HAP-1 (cell line): ENCODE measurements around the gene OR6S1.
"Not testable (repeated sequence)": the region's sequence is repeated elsewhere in the genome, so short reads cannot be mapped to it uniquely, and the experiment has no call there.

Experiments
- DNase-seq, 2 experiments: peaks; one replicate each; pipeline ENCODE4 v3.0.0-alpha.2; 2016 to 2020; ENCODE audit warnings: low spot score in 2 of 2
- H3K27me3 ChIP-seq: fragments of 250-450 bp; sonication (Bioruptor Pico); 2 replicates; pipeline ENCODE4 v1.5.1; 2020; ENCODE audit warnings: low read depth, mild to moderate bottlenecking, moderate library complexity
- H3K36me3 ChIP-seq: fragments of 250-450 bp; sonication (Bioruptor Pico); replicated peaks from 2 replicates; pipeline ENCODE4 v1.5.1; 2020; ENCODE audit warnings: mild to moderate bottlenecking
- H3K4me1 ChIP-seq: fragments of 250-450 bp; sonication (Bioruptor Pico); 2 replicates; pipeline ENCODE4 v1.5.1; 2020; ENCODE audit warnings: mild to moderate bottlenecking
- H3K4me3 ChIP-seq: fragments of 250-450 bp; sonication (Bioruptor Pico); 2 replicates; pipeline ENCODE4 v1.5.1; 2020; ENCODE audit warnings: mild to moderate bottlenecking, moderate library complexity
- H3K9me3 ChIP-seq: fragments of 250-450 bp; sonication (Bioruptor Pico); 2 replicates; pipeline ENCODE4 v1.5.1; 2020; ENCODE audit warnings: mild to moderate bottlenecking, moderate library complexity
- in situ Hi-C: fragments of 300-500 bp; cut with MboI; formaldehyde crosslinking; loops from 3 replicates; pipeline ENCODE4 v1.14.3; 2020; ENCODE audit warnings: low sequenced_read_pairs, inconsistent platforms, mixed read lengths

OR6S1 gene

GRCh38 chr14:20681348-20682126 lies 40.0 kb upstream of the OR6S1 start:
- peak overlapping the region; percentile 59 for H3K4me3 ChIP-seq
- in situ Hi-C loops, result loop anchor here (5.0 kb wide), 1 partner anchor 49 kb away; no protein-coding TSS in a partner anchor
- DNase-seq, result peak; percentile 81 to 90
- peaks cover 6% of the 10 kb centered on the region; the same call in 1 of the 2 replicates for H3K4me1 ChIP-seq
- H3K27me3 ChIP-seq, result no peaks in the 10 kb centered on the region
- no peaks in the 10 kb centered on the region for H3K36me3 ChIP-seq
- H3K9me3 ChIP-seq, result no peaks in the 10 kb centered on the region

- H3K27me3 ChIP-seq, result peaks cover 2% of the 10 kb centered on the region
- peak in 1 of 2 experiments; percentile 63 for DNase-seq
- H3K4me1 ChIP-seq, result peaks cover 6% of the 10 kb centered on the region; the same call in 1 of the 2 replicates
- no peaks in the 10 kb centered on the region for H3K36me3 ChIP-seq
- in situ Hi-C loops, result loop anchor here (5.0 kb wide), 1 partner anchor 49 kb away; no protein-coding TSS in a partner anchor
- H3K4me3 ChIP-seq, result peak overlapping the region; percentile 59
- H3K9me3 ChIP-seq, result no peaks in the 10 kb centered on the region
Measured at GRCh38 chr14:20680843-20681347, 39.4 kb upstream of the OR6S1 start.

- peak overlapping the region; percentile 59; the same call in 1 of the 2 replicates for H3K4me3 ChIP-seq
- peaks cover 5% of the 10 kb centered on the region for H3K27me3 ChIP-seq
- H3K36me3 ChIP-seq, result no peaks in the 10 kb centered on the region
- peaks cover 6% of the 10 kb centered on the region; the same call in 1 of the 2 replicates for H3K4me1 ChIP-seq
- DNase-seq, result no peak
- in situ Hi-C loops, result loop anchor here (5.0 kb wide), 1 partner anchor 48 kb away; no protein-coding TSS in a partner anchor
- H3K9me3 ChIP-seq, result no peaks in the 10 kb centered on the region
Measured at GRCh38 chr14:20680363-20680762, 38.9 kb upstream of the OR6S1 start.

GRCh38 chr14:20679907-20680306 lies 38.4 kb upstream of the OR6S1 start:
- H3K9me3 ChIP-seq, result no peaks in the 10 kb centered on the region

GRCh38 chr14:20676072-20676471 lies 34.6 kb upstream of the OR6S1 start:
- no peaks in the 10 kb centered on the region for H3K36me3 ChIP-seq
- DNase-seq, result no peak
- in situ Hi-C loops, result no loop called here
- peaks cover 9% of the 10 kb centered on the region for H3K27me3 ChIP-seq
- no peaks in the 10 kb centered on the region for H3K9me3 ChIP-seq
- H3K4me1 ChIP-seq, result peaks cover 3% of the 10 kb centered on the region; the same call in 1 of the 2 replicates
- no peak overlapping the region for H3K4me3 ChIP-seq

More at GRCh38 chr14:20679907-20680306, 38.4 kb upstream of the OR6S1 start:
- Histone ChIP-seq H3K4me3 (no peak overlapping the region), H3K27me3 (peaks cover 9% of the 10 kb centered on the region), H3K36me3 (no peaks in the 10 kb centered on the region), H3K4me1 (peaks cover 3% of the 10 kb centered on the region; the same call in 1 of the 2 replicates)
- in situ Hi-C loops, result loop anchor here (5.0 kb wide), 1 partner anchor 48 kb away; no protein-coding TSS in a partner anchor
- peak; percentile 14 to 77 for DNase-seq

- no peaks in the 10 kb centered on the region for H3K9me3 ChIP-seq
- in situ Hi-C loops, result no loop called here
- H3K4me1 ChIP-seq, result peaks cover 3% of the 10 kb centered on the region; the same call in 1 of the 2 replicates
- H3K4me3 ChIP-seq, result no peak overlapping the region
- DNase-seq, result no peak
- peaks cover 9% of the 10 kb centered on the region for H3K27me3 ChIP-seq
- no peaks in the 10 kb centered on the region for H3K36me3 ChIP-seq
Measured at GRCh38 chr14:20675669-20676068, 34.2 kb upstream of the OR6S1 start.

- in situ Hi-C loops, result no loop called here
- Histone ChIP-seq H3K36me3 (no peaks in the 10 kb centered on the region), H3K4me1 (no peaks in the 10 kb centered on the region; the same call in 1 of the 2 replicates), H3K27me3 (peaks cover 9% of the 10 kb centered on the region), H3K9me3 (no peaks in the 10 kb centered on the region), H3K4me3 (no peak overlapping the region)
- DNase-seq, result no peak
Measured at GRCh38 chr14:20671597-20672283, 30.2 kb upstream of the OR6S1 start.

- Histone ChIP-seq H3K9me3 (no peaks in the 10 kb centered on the region), H3K27me3 (no peaks in the 10 kb centered on the region), H3K4me3 (no peak overlapping the region), H3K4me1 (no peaks in the 10 kb centered on the region), H3K36me3 (no peaks in the 10 kb centered on the region)
- in situ Hi-C loops, result no loop called here
- no peak for DNase-seq
Measured at GRCh38 chr14:20668969-20669368, 27.5 kb upstream of the OR6S1 start.

- no peak overlapping the region for H3K4me3 ChIP-seq
- H3K9me3 ChIP-seq, result no peaks in the 10 kb centered on the region
- in situ Hi-C loops, result no loop called here
- no peaks in the 10 kb centered on the region for H3K36me3 ChIP-seq
- DNase-seq, result no peak
- no peaks in the 10 kb centered on the region for H3K27me3 ChIP-seq
- H3K4me1 ChIP-seq, result peaks cover 3% of the 10 kb centered on the region; the same call in 1 of the 2 replicates
Measured at GRCh38 chr14:20667957-20668356, 26.5 kb upstream of the OR6S1 start.

GRCh38 chr14:20666400-20666961 lies 25.0 kb upstream of the OR6S1 start:
- H3K27me3 ChIP-seq, DNase-seq, H3K9me3 ChIP-seq, in situ Hi-C loops, H3K4me3 ChIP-seq, H3K36me3 ChIP-seq, H3K4me1 ChIP-seq: not testable (repeated sequence)

GRCh38 chr14:20662968-20663732 lies 21.7 kb upstream of the OR6S1 start:
- H3K4me3 ChIP-seq, result peak overlapping the region; percentile 50
- H3K4me1 ChIP-seq, result peaks cover 3% of the 10 kb centered on the region; the same call in 1 of the 2 replicates
- DNase-seq, result peak; percentile 77 to 93
- no peaks in the 10 kb centered on the region for H3K36me3 ChIP-seq
- in situ Hi-C loops, result no loop called here
- H3K9me3 ChIP-seq, result no peaks in the 10 kb centered on the region
- no peaks in the 10 kb centered on the region for H3K27me3 ChIP-seq

GRCh38 chr14:20661197-20661596 lies 19.7 kb upstream of the OR6S1 start:
- no peak overlapping the region for H3K4me3 ChIP-seq
- H3K36me3 ChIP-seq, result no peaks in the 10 kb centered on the region
- no peak for DNase-seq
- in situ Hi-C loops, result no loop called here
- no peaks in the 10 kb centered on the region for H3K9me3 ChIP-seq
- peaks cover 3% of the 10 kb centered on the region; the same call in 1 of the 2 replicates for H3K4me1 ChIP-seq
- H3K27me3 ChIP-seq, result no peaks in the 10 kb centered on the region
